H1 (cell line): Measurements from ENCODE around the gene OR52E4.

Source experiments
- CREB1 ChIP-seq: IDR thresholded peaks from 2 replicates; pipeline ENCODE4 v1.6.1; 2012; ENCODE audit warnings: inconsistent platforms
- CTCF ChIP-seq, 3 experiments: IDR thresholded peaks; 1 replicate in 2 of 3; 2 replicates in 1 of 3; pipeline versions ENCODE4 v1.5.1 to v1.6.1; 2011; ENCODE audit warnings: low read length in 3 of 3, mild to moderate bottlenecking in 3 of 3, inconsistent platforms in 2 of 3, low read depth in 1 of 3, moderate library complexity in 1 of 3; ENCODE audit not compliant: insufficient read depth in 1 of 3; ENCODE audit errors: control extremely low read depth in 1 of 3
- POLR2AphosphoS5 ChIP-seq: IDR thresholded peaks from 2 replicates; pipeline ENCODE4 v1.6.1; 2011; ENCODE audit warnings: low read depth, low read length

- TF ChIP-seq CTCF (IDR thresholded peaks at IDR 0.05; ENCODE audit: control extremely low read depth in 1 of 3, insufficient read depth in 1 of 3, low read depth in 1 of 3, low read length in 3 of 3) (no peak), POLR2AphosphoS5 (no peak), CREB1 (no peak)
These were observed at the start of gene OR52E4 for GRCh38 chr11:5880329-5880728.
